Right lobe of liver (tissue), 6 donors: ENCODE measurements around the gene BLOC1S4. TPM values are rescaled to one million over a fixed set of nuclear protein-coding genes. Genes with fewer than 3 reads are reported as not detected.

ENCODE experiments used
- ATAC-seq, 4 donors: fragments of 200-7000 bp; cut with Tn5 transposase; one replicate each; pipeline ENCODE4 v1.9.1; 2020; ENCODE audit warnings: mild to moderate bottlenecking in 4 of 4, moderate library complexity in 4 of 4
- DNase-seq, 3 donors: peaks; one replicate each; pipeline ENCODE4 v3.0.0-alpha.2; 2020
- H3K27ac ChIP-seq, 3 donors: fragments of 200-600 bp; one replicate each; pipeline ENCODE4 v1.8.0; 2022
- H3K27me3 ChIP-seq, 2 donors: fragments of 200-600 bp; one replicate each; pipeline ENCODE4 v1.8.0; 2022
- H3K36me3 ChIP-seq, 4 donors: fragments of 200-600 bp; sonication (generic) in 1 of 4; one replicate each; pipeline versions ENCODE4 v1.5.1 to v1.8.0; 2017 to 2022; ENCODE audit warnings: control low read depth in 1 of 4
- H3K4me1 ChIP-seq, 4 donors: fragments of 200-600 bp; sonication (generic) in 1 of 4; one replicate each; pipeline versions ENCODE4 v1.5.1 to v1.8.0; 2017 to 2022; ENCODE audit warnings: control low read depth in 1 of 4
- H3K4me3 ChIP-seq, 3 donors: fragments of 200-600 bp; one replicate each; pipeline ENCODE4 v1.8.0; 2022
- H3K9me3 ChIP-seq, 4 donors: fragments of 200-600 bp; sonication (generic) in 1 of 4; one replicate each; pipeline versions ENCODE4 v1.5.1 to v1.8.0; 2017 to 2022; ENCODE audit warnings: control low read depth in 1 of 4
- POLR2A ChIP-seq: fragments of 450-650 bp; IDR thresholded peaks from one replicate; pipeline ENCODE4 v1.6.1; 2017; ENCODE audit warnings: antibody characterized with exemption, mild to moderate bottlenecking
- WGBS: methylation state at CpG from one replicate; pipeline ENCODE4 v1.1.6; 2018; ENCODE audit warnings: low coverage, low lambda C conversion rate; ENCODE audit not compliant: insufficient coverage; ENCODE audit errors: missing lambda C conversion rate; 5-methylcytosine and 5-hydroxymethylcytosine counted together
- intact Hi-C, 2 donors: fragments of 100-400 bp; cut with DNase I; formaldehyde crosslinking; loops; one replicate each; pipeline versions ENCODE4 v1.11.2 to v1.14.1; 2022
- total RNA-seq, 6 experiments: library from RNA; depleted of rRNA in 2 of 6; stranded (reverse); fragments of >200 nt in 2 of 6; fragmentation: NEBNext Ultra II Directional in 3 of 6; extraction: Animal tissue kit (Norgen Biotek cat#: 25700) in 3 of 6; gene quantifications; one replicate each; pipeline versions ENCODE4 v1.1.0 to v1.2.4, GENCODE V29; 2016 to 2023
- TF ChIP-seq, protein P1 (sequence below), 4 donors: fragments of 200-600 bp in 3 of 4; fragments of 450-650 bp in 1 of 4; IDR thresholded peaks; one replicate each; pipeline versions ENCODE4 v1.5.1 to v1.8.0; 2016 to 2022; ENCODE audit warnings: antibody characterized with exemption in 4 of 4, mild to moderate bottlenecking in 2 of 4
- donor health status: DM: no; HTN: yes; CAD: no.
- donor health status: DM: no; HTN: no; CAD: no.
- donor health status: DM: no; HTN: no; CAD: no.
- donor health status: DM: no; HTN: yes; CAD: no.
- donor health status: DM: no; HTN: yes; CAD: no.

Gene BLOC1S4
- total RNA-seq, 6 experiments from 2014 or later = 3.0 to 9.9 (median 6.6) TPM

DNA sequence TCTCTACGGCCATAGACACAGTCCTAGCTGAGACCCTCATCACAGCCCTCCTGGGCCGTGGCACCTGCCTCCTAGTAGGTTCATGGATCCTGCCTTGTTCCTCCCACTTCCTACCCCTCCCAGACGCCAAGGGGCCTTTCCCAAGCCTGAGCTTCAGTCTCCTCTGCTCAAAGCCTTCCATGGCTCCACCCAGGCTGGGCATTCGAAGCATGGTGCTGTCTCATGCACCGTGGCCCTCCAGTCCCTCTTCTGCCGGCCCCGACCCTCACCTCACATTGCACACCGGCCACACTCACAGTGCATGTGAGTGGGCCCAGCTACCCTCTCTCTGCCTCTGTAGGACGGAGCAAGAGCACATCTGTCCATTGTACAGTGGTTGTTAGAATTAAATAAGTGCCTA, 44.9 kb downstream of the BLOC1S4 start:
- DNase-seq = peak in 1 of 3 donors; percentile 5
- no peak for ATAC-seq
- no peaks in the 10 kb centered on the region for H3K4me1 ChIP-seq
- 94% methylated on average over 3 of the region's 9 CpGs for WGBS
- intact Hi-C loops = no loop called here
- no peaks in the 10 kb centered on the region for H3K36me3 ChIP-seq
- H3K27ac ChIP-seq = no peak overlapping the region
- no peaks in the 10 kb centered on the region for H3K9me3 ChIP-seq
- TF ChIP-seq, protein P1, sequence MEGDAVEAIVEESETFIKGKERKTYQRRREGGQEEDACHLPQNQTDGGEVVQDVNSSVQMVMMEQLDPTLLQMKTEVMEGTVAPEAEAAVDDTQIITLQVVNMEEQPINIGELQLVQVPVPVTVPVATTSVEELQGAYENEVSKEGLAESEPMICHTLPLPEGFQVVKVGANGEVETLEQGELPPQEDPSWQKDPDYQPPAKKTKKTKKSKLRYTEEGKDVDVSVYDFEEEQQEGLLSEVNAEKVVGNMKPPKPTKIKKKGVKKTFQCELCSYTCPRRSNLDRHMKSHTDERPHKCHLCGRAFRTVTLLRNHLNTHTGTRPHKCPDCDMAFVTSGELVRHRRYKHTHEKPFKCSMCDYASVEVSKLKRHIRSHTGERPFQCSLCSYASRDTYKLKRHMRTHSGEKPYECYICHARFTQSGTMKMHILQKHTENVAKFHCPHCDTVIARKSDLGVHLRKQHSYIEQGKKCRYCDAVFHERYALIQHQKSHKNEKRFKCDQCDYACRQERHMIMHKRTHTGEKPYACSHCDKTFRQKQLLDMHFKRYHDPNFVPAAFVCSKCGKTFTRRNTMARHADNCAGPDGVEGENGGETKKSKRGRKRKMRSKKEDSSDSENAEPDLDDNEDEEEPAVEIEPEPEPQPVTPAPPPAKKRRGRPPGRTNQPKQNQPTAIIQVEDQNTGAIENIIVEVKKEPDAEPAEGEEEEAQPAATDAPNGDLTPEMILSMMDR (IDR thresholded peaks at IDR 0.05) = no peak
- TF ChIP-seq POLR2A = no peak
- no peaks in the 10 kb centered on the region for H3K27me3 ChIP-seq
- no peak overlapping the region for H3K4me3 ChIP-seq

- Histone ChIP-seq H3K27me3 (no peaks in the 10 kb centered on the region), H3K4me3 (no peak overlapping the region), H3K9me3 (no peaks in the 10 kb centered on the region), H3K36me3 (no peaks in the 10 kb centered on the region), H3K4me1 (no peaks in the 10 kb centered on the region), H3K27ac (no peak overlapping the region)
- DNase-seq (no peak), ATAC-seq (peak in 1 of 4 donors; percentile 9)
- TF ChIP-seq POLR2A = no peak
- TF ChIP-seq, protein P1 (IDR thresholded peaks at IDR 0.05) = no peak
- 78% methylated on average over 18 of the region's 35 CpGs for WGBS
- intact Hi-C loops = no loop called here
Measured at GRCh38 chr4:6761649-6762615, 46.0 kb downstream of the BLOC1S4 start.

DNA sequence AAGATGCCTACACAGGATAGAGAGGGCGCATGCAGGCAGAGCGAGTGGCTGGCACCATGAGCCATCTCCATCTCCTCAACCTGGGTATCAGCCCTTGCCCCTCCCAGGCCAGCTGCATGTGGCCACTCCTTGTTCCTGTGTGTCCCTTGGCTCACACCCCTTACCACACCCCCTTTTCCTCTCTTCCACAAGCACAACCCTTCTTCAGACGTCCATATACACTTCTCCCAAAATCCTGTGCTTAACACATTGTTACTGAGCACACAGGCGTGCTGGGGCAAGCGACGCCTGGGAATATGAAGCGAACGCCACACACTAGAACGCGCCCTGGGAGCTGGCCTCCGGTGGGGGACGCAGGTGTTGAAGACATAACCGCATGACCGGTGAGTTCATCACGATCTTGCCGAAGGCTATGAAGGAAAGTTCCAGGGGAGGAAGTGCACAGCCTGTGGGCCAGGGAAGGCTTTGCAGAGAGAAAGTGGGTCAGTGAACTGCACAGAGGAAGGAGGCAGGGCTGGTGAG, 47.4 kb downstream of the BLOC1S4 start:
- intact Hi-C loops = no loop called here
- H3K9me3 ChIP-seq = no peaks in the 10 kb centered on the region
- no peak for TF ChIP-seq POLR2A
- TF ChIP-seq, protein P1 (IDR thresholded peaks at IDR 0.05) = no peak
- no peaks in the 10 kb centered on the region for H3K36me3 ChIP-seq
- 63% methylated on average over 14 of the region's 16 CpGs for WGBS
- no peak overlapping the region for H3K4me3 ChIP-seq
- DNase-seq (no peak), ATAC-seq (no peak)
- H3K4me1 ChIP-seq = no peaks in the 10 kb centered on the region
- no peaks in the 10 kb centered on the region for H3K27me3 ChIP-seq
- no peak overlapping the region for H3K27ac ChIP-seq

DNA sequence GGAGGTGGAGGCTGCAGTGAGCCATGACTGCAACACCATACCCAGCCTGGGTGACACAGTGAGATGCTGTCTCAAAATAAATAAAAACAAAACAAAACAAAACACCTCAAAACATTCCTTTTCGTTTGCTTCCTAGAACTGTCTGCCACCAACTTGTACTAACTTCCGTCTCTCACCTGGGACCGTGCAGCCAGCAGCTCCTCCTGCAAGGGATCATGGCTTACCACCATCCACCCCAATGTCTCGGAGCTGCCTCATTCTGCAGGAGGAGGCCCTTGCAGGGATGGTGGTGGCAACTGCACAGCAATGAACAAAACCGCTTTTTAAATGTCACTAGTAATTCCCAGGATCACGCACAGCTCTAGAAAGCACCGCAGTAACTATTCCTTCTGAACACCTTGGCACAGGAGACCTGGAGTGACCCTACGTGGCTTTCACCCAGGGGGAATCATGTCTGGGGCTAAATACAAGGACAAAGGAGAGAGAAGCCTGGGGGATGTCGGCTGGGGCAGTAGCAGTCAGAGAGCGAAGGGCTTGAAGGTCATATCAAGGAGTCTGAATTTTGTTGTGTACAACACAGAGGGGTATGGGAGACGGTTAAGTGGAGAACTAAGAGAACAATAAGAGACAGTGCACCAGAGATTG, 49.1 kb downstream of the BLOC1S4 start:
- H3K27me3 ChIP-seq = no peaks in the 10 kb centered on the region
- no peak overlapping the region for H3K27ac ChIP-seq
- TF ChIP-seq POLR2A = no peak
- TF ChIP-seq, protein P1 (IDR thresholded peaks at IDR 0.05) = no peak
- DNase-seq (no peak), ATAC-seq (no peak)
- WGBS = 83% methylated on average over 10 of the region's 11 CpGs
- H3K4me3 ChIP-seq = no peak overlapping the region
- no peaks in the 10 kb centered on the region for H3K9me3 ChIP-seq
- H3K4me1 ChIP-seq = no peaks in the 10 kb centered on the region
- no peaks in the 10 kb centered on the region for H3K36me3 ChIP-seq
- intact Hi-C loops = no loop called here
